Liver (tissue), 9 donors: ENCODE results near the gene MCF2L2. TPM values are rescaled to one million over a fixed set of nuclear protein-coding genes. Genes with fewer than 3 reads are reported as not detected.

ENCODE experiments used
- DNase-seq: peaks from one replicate; pipeline ENCODE4 v3.0.0-alpha.2; 2017; ENCODE audit warnings: low spot score
- H3K27ac ChIP-seq, 2 donors: one replicate each; pipeline ENCODE4 v1.7.0; 2013; ENCODE audit warnings: inconsistent platforms in 2 of 2, low read length in 2 of 2, control low read depth in 1 of 2, low read depth in 1 of 2, mild to moderate bottlenecking in 1 of 2
- H3K27me3 ChIP-seq, 4 donors: one replicate each; pipeline versions ENCODE4 v1.6.1 to v1.7.0; 2013; ENCODE audit warnings: low read length in 3 of 4, inconsistent platforms in 1 of 4, mild to moderate bottlenecking in 1 of 4, moderate library complexity in 1 of 4; ENCODE audit not compliant: control insufficient read depth in 4 of 4, insufficient read depth in 4 of 4
- H3K36me3 ChIP-seq, 4 donors: one replicate each; pipeline versions ENCODE4 v1.6.1 to v1.7.0; 2013; ENCODE audit warnings: low read length in 3 of 4, mild to moderate bottlenecking in 3 of 4, low read depth in 1 of 4, moderate library complexity in 1 of 4; ENCODE audit not compliant: control insufficient read depth in 4 of 4, insufficient read depth in 3 of 4
- H3K4me1 ChIP-seq, 4 donors: one replicate each; pipeline versions ENCODE4 v1.6.1 to v1.7.0; 2013; ENCODE audit warnings: low read length in 3 of 4, mild to moderate bottlenecking in 3 of 4, moderate library complexity in 1 of 4; ENCODE audit not compliant: control insufficient read depth in 4 of 4, insufficient read depth in 4 of 4
- H3K4me3 ChIP-seq, 3 donors: one replicate each; pipeline versions ENCODE4 v1.6.1 to v1.7.0; 2013; ENCODE audit warnings: low read length in 3 of 3, control low read depth in 1 of 3, low read depth in 1 of 3, mild to moderate bottlenecking in 1 of 3
- H3K9ac ChIP-seq, 2 donors: one replicate each; pipeline ENCODE4 v1.7.0; 2013; ENCODE audit warnings: low read length in 2 of 2, mild to moderate bottlenecking in 2 of 2, moderate library complexity in 2 of 2, control low read depth in 1 of 2, low read depth in 1 of 2
- H3K9me3 ChIP-seq, 4 donors: one replicate each; pipeline versions ENCODE4 v1.6.1 to v1.7.0; 2013; ENCODE audit warnings: low read length in 3 of 4; ENCODE audit not compliant: control insufficient read depth in 4 of 4
- ATF3 ChIP-seq: IDR thresholded peaks from 2 replicates; pipeline ENCODE4 v1.6.1; 2016; ENCODE audit warnings: antibody characterized with exemption
- CTCF ChIP-seq: fragments of 150-350 bp; IDR thresholded peaks from 2 replicates; pipeline ENCODE4 v1.5.1; 2017; ENCODE audit warnings: improper control_type of control experiment, low read depth, low read length; ENCODE audit not compliant: missing input control
- EGR1 ChIP-seq, 2 donors: IDR thresholded peaks; 2 replicates each; pipeline ENCODE4 v1.6.1; 2016 to 2018; ENCODE audit warnings: antibody characterized with exemption in 2 of 2, low read depth in 2 of 2
- FOXA2 ChIP-seq: IDR thresholded peaks from 2 replicates; pipeline ENCODE4 v1.6.1; 2016; ENCODE audit warnings: antibody characterized with exemption
- HNF4A ChIP-seq, 2 donors: conservative IDR thresholded peaks; 2 replicates each; pipeline ENCODE4 v1.6.1; 2016; ENCODE audit warnings: antibody characterized with exemption in 2 of 2, mild to moderate bottlenecking in 2 of 2
- HNF4G ChIP-seq: IDR thresholded peaks from 2 replicates; pipeline ENCODE4 v1.6.1; 2016; ENCODE audit warnings: antibody characterized with exemption
- JUND ChIP-seq, 2 donors: IDR thresholded peaks; 2 replicates each; pipeline ENCODE4 v1.6.1; 2016; ENCODE audit warnings: antibody characterized with exemption in 2 of 2
- MAX ChIP-seq: IDR thresholded peaks from 2 replicates; pipeline ENCODE4 v1.6.1; 2016; ENCODE audit warnings: antibody characterized with exemption
- RXRA ChIP-seq, 2 donors: IDR thresholded peaks; 2 replicates each; pipeline ENCODE4 v1.6.1; 2017 to 2018; ENCODE audit warnings: antibody characterized with exemption in 2 of 2, mild to moderate bottlenecking in 1 of 2
- SP1 ChIP-seq: IDR thresholded peaks from 2 replicates; pipeline ENCODE4 v1.6.1; 2018; ENCODE audit warnings: antibody characterized with exemption, mild to moderate bottlenecking
- TAF1 ChIP-seq: conservative IDR thresholded peaks from 2 replicates; pipeline ENCODE4 v1.6.1; 2016; ENCODE audit warnings: antibody characterized with exemption, mild to moderate bottlenecking
- YY1 ChIP-seq: IDR thresholded peaks from 2 replicates; pipeline ENCODE4 v1.6.1; 2016; ENCODE audit warnings: antibody characterized with exemption, mild to moderate bottlenecking
- WGBS: extraction: QIAGEN DNeasy Blood & Tissue Kit; methylation state at CpG from one replicate; pipeline ENCODE4 v1.1.7; 2013; 5-methylcytosine and 5-hydroxymethylcytosine counted together
- polyA plus RNA-seq, 2 donors: library from polyadenylated mRNA; stranded (reverse) in 1 of 2; unstranded in 1 of 2; fragments of 200-250 nt in 1 of 2; fragments of >200 nt in 1 of 2; fragmentation: Nextera tagmentation in 1 of 2; extraction: Ambion mirVana in 1 of 2; gene quantifications; one replicate each; pipeline versions ENCODE4 v1.2.1 to v1.2.3, GENCODE V29; 2013 to 2015
- total RNA-seq, 2 donors: library from RNA; depleted of rRNA; stranded (reverse); fragments of >200 nt; gene quantifications; one replicate each; pipeline ENCODE4 v1.2.3, GENCODE V29; 2014
- TF ChIP-seq, protein P1 (sequence below): IDR thresholded peaks from 2 replicates; pipeline ENCODE4 v1.6.1; 2016; ENCODE audit warnings: antibody characterized with exemption
- donor health status: healthy.
- donor health status: healthy.
- donor health status: healthy.
- donor health status: healthy.
- donor health status: healthy.

The MCF2L2 gene
- total and polyA plus RNA-seq, 4 donors = 0.02 to 0.47 (median 0.17) TPM; not detected in 1

DNA sequence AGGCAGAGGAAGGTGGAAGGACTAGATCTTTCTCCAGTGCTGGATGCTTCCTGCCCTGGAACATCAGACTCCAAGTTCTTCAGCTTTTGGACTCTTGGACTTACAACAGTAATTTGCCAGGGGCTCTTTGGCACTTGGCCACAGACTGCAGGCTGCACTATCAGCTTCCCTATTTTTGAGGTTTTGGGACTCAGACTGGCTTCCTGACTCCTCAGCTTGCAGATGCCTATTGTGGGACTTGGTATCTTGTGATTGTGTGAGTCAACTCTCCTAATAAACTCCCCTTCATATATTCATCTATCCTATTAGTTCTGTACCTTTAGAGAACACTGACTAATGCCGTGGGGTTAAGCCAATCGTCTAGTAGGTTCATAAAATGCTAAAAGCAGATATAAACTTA lies 184.2 kb downstream of the MCF2L2 start:
- Histone ChIP-seq H3K27ac (no peak overlapping the region), H3K4me1 (peaks cover 6 to 15% (median 11%) of the 10 kb centered on the region in 4 donors), H3K4me3 (no peak overlapping the region), H3K9ac (no peak overlapping the region), H3K9me3 (peaks cover 4 to 14% (median 7%) of the 10 kb centered on the region in 4 donors), H3K27me3 (no peaks in the 10 kb centered on the region), H3K36me3 (no peaks in the 10 kb centered on the region)
- no peak for DNase-seq
- 69% methylated on average over 2 of the region's 2 CpGs for WGBS
- TF ChIP-seq HNF4G (no peak), HNF4A (conservative IDR thresholded peaks at IDR 0.05) (peak; percentile 35 to 37)

GRCh38 chr3:183242431-183242830 lies 186.0 kb downstream of the MCF2L2 start:
- Histone ChIP-seq H3K27me3 (no peaks in the 10 kb centered on the region), H3K4me1 (peaks cover 6 to 15% (median 11%) of the 10 kb centered on the region in 4 donors), H3K9me3 (peaks cover 4 to 14% (median 7%) of the 10 kb centered on the region in 4 donors), H3K4me3 (no peak overlapping the region), H3K36me3 (no peaks in the 10 kb centered on the region), H3K9ac (no peak overlapping the region), H3K27ac (no peak overlapping the region)
- no peak for DNase-seq
- 87% methylated on average over 1 of the region's 1 CpG for WGBS
- TF ChIP-seq ATF3 = no peak
- no peak for TF ChIP-seq TAF1
- no peak for TF ChIP-seq FOXA2
- no peak for TF ChIP-seq RXRA (IDR thresholded peaks at IDR 0.05)
- TF ChIP-seq SP1 = no peak
- TF ChIP-seq MAX = no peak
- no peak for TF ChIP-seq JUND (IDR thresholded peaks at IDR 0.05)
- TF ChIP-seq YY1 = no peak
- no peak for TF ChIP-seq EGR1 (IDR thresholded peaks at IDR 0.05; ENCODE audit: low read depth in 2 of 2)
- TF ChIP-seq, protein P1, sequence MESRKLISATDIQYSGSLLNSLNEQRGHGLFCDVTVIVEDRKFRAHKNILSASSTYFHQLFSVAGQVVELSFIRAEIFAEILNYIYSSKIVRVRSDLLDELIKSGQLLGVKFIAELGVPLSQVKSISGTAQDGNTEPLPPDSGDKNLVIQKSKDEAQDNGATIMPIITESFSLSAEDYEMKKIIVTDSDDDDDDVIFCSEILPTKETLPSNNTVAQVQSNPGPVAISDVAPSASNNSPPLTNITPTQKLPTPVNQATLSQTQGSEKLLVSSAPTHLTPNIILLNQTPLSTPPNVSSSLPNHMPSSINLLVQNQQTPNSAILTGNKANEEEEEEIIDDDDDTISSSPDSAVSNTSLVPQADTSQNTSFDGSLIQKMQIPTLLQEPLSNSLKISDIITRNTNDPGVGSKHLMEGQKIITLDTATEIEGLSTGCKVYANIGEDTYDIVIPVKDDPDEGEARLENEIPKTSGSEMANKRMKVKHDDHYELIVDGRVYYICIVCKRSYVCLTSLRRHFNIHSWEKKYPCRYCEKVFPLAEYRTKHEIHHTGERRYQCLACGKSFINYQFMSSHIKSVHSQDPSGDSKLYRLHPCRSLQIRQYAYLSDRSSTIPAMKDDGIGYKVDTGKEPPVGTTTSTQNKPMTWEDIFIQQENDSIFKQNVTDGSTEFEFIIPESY = no peak

GRCh38 chr3:183239046-183239445 lies 189.4 kb downstream of the MCF2L2 start:
- Histone ChIP-seq H3K9ac (no peak overlapping the region), H3K9me3 (peaks cover 4 to 14% (median 7%) of the 10 kb centered on the region in 4 donors), H3K4me3 (no peak overlapping the region), H3K36me3 (no peaks in the 10 kb centered on the region), H3K27me3 (no peaks in the 10 kb centered on the region), H3K27ac (no peak overlapping the region), H3K4me1 (peaks cover 0 to under 1% (median under 1%) of the 10 kb centered on the region in 4 donors)
- DNase-seq = no peak
- TF ChIP-seq CTCF = no peak
- 82% methylated on average over 5 of the region's 5 CpGs for WGBS
